B cell (primary cell): ENCODE data around the gene ACER1.

ENCODE experiments used
- EZH2 ChIP-seq: IDR thresholded peaks from 2 replicates; pipeline ENCODE4 v1.6.1; 2012; ENCODE audit warnings: borderline replicate concordance, low read depth, mild to moderate bottlenecking, moderate library complexity, low read length; ENCODE audit not compliant: insufficient read depth, poor library complexity, severe bottlenecking
- TF ChIP-seq, protein P1 (sequence below): fragments of 200-600 bp; IDR thresholded peaks from one replicate; pipeline ENCODE4 v1.8.0; 2022; ENCODE audit warnings: antibody characterized with exemption, mild to moderate bottlenecking

DNA sequence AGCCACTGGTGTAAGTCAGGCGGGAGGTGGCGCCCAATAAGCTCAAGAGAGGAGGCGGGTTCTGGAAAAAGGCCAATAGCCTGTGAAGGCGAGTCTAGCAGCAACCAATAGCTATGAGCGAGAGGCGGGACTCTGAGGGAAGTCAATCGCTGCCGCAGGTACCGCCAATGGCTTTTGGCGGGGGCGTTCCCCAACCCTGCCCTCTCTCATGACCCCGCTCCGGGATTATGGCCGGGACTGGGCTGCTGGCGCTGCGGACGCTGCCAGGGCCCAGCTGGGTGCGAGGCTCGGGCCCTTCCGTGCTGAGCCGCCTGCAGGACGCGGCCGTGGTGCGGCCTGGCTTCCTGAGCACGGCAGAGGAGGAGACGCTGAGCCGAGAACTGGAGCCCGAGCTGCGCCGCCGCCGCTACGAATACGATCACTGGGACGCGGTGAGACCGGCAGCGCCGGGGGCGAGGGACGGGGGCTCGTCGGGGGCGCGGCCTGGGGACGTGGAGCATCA lies 39.2 kb upstream of the ACER1 start, which contains the start of gene ALKBH7:
- TF ChIP-seq, protein P1, sequence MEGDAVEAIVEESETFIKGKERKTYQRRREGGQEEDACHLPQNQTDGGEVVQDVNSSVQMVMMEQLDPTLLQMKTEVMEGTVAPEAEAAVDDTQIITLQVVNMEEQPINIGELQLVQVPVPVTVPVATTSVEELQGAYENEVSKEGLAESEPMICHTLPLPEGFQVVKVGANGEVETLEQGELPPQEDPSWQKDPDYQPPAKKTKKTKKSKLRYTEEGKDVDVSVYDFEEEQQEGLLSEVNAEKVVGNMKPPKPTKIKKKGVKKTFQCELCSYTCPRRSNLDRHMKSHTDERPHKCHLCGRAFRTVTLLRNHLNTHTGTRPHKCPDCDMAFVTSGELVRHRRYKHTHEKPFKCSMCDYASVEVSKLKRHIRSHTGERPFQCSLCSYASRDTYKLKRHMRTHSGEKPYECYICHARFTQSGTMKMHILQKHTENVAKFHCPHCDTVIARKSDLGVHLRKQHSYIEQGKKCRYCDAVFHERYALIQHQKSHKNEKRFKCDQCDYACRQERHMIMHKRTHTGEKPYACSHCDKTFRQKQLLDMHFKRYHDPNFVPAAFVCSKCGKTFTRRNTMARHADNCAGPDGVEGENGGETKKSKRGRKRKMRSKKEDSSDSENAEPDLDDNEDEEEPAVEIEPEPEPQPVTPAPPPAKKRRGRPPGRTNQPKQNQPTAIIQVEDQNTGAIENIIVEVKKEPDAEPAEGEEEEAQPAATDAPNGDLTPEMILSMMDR, result no peak
- TF ChIP-seq EZH2, result no peak
